Measurements from ENCODE around the gene MAGI2.

GRCh38 chr7:79035858-79036257, 417.6 kb downstream of the MAGI2 start:
- TF ChIP-seq CTCF (IDR thresholded peaks at IDR 0.05), result no peak
- TF ChIP-seq POLR2A (IDR thresholded peaks at IDR 0.05), result no peak
